Measurements from ENCODE around the gene HPN. TPM values are rescaled to one million over a fixed set of nuclear protein-coding genes. Genes with fewer than 3 reads are reported as not detected.

HPN gene
- total RNA-seq, 2 experiments from 2014 or later, result not detected

DNA sequence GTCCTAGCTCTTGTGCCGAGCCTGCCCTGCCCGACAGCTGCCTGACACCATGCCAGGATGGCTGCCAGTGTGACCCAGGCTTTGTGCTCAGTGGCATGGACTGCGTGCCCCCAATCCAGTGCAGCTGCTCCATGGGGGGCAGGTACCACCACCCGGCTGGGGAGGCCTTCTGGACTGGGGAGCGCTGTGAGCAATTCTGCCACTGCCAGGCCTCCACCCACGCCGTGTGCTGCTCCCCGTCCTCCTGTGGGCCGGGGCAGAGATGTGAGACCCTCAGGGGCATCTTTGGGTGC, 64.7 kb downstream of the HPN start:
- ATAC-seq (ENCODE audit: poor library complexity) (no peak), DNase-seq (no peak)
- ChIA-PET POLR2A (no interaction called here), CTCF (no interaction called here)
- Histone ChIP-seq H3K9me3 (ENCODE audit: control insufficient read depth in 1 of 2, insufficient read depth in 1 of 2, low read length in 2 of 2) (peaks cover 0 to 15% of the 10 kb centered on the region in 2 experiments), H3K27ac (ENCODE audit: low read depth in 1 of 2, low read length in 2 of 2) (no peak overlapping the region), H3K4me3 (ENCODE audit: low read length) (no peak overlapping the region), H3K36me3 (ENCODE audit: insufficient read depth, low read length) (no peaks in the 10 kb centered on the region), H3K27me3 (ENCODE audit: control insufficient read depth in 1 of 2, insufficient read depth in 2 of 2, low read length in 2 of 2) (peaks cover 0 to 2% of the 10 kb centered on the region in 2 experiments), H3K4me1 (ENCODE audit: insufficient read depth, low read length) (no peaks in the 10 kb centered on the region)
- TF ChIP-seq, protein P1, sequence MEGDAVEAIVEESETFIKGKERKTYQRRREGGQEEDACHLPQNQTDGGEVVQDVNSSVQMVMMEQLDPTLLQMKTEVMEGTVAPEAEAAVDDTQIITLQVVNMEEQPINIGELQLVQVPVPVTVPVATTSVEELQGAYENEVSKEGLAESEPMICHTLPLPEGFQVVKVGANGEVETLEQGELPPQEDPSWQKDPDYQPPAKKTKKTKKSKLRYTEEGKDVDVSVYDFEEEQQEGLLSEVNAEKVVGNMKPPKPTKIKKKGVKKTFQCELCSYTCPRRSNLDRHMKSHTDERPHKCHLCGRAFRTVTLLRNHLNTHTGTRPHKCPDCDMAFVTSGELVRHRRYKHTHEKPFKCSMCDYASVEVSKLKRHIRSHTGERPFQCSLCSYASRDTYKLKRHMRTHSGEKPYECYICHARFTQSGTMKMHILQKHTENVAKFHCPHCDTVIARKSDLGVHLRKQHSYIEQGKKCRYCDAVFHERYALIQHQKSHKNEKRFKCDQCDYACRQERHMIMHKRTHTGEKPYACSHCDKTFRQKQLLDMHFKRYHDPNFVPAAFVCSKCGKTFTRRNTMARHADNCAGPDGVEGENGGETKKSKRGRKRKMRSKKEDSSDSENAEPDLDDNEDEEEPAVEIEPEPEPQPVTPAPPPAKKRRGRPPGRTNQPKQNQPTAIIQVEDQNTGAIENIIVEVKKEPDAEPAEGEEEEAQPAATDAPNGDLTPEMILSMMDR (IDR thresholded peaks at IDR 0.05), result no peak
- no peaks in the 10 kb centered on the region for H3K36me3 Mint-ChIP-seq (ENCODE audit: low read depth)
- no peaks in the 10 kb centered on the region for H3K9me3 Mint-ChIP-seq
- no peak overlapping the region for H3K27ac Mint-ChIP-seq
- no peak overlapping the region for H3K4me3 Mint-ChIP-seq
- H3K27me3 Mint-ChIP-seq, result no peaks in the 10 kb centered on the region
- intact Hi-C loops (cut with DNase I, micrococcal nuclease), result no loop called here
- H3K4me1 Mint-ChIP-seq (ENCODE audit: low read depth), result no peaks in the 10 kb centered on the region

DNA sequence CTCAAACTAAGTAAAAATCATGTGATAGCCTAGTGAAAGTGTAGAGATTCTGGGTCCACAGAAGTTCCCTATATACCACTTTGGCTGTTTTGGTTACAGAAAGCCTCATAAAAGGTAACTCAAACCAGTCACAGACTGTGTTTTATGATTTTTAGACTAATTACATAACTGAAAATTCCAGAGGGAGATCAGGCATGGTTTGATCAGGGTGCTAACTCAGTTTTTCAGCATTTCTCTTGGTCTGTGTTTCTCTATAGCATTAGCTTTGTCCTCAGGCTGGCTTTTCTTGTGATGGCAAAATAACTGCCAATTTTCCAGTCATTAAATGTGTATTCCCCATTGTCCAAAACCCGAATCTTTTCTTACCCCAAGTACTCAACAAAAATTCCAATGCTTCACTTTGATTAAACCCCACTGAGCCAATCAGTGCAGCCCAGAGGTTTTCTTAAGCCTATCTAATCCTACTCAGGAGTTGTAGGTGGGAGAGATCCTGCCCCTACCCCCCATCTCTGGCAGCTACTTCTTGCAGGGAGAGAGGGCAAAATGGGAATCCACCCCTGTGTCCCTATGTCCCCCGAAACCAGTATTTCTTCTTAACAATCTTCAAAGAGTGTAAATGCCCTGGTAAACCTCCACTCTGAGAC, 65.5 kb downstream of the HPN start:
- Histone ChIP-seq H3K4me1 (ENCODE audit: insufficient read depth, low read length) (no peaks in the 10 kb centered on the region), H3K27me3 (ENCODE audit: control insufficient read depth in 1 of 2, insufficient read depth in 2 of 2, low read length in 2 of 2) (peaks cover 0 to 2% of the 10 kb centered on the region in 2 experiments), H3K4me3 (ENCODE audit: low read length) (no peak overlapping the region), H3K27ac (ENCODE audit: low read depth in 1 of 2, low read length in 2 of 2) (no peak overlapping the region), H3K9me3 (ENCODE audit: control insufficient read depth in 1 of 2, insufficient read depth in 1 of 2, low read length in 2 of 2) (peaks cover 0 to 15% of the 10 kb centered on the region in 2 experiments), H3K36me3 (ENCODE audit: insufficient read depth, low read length) (no peaks in the 10 kb centered on the region)
- POLR2A ChIA-PET, result no interaction called here
- H3K4me3 Mint-ChIP-seq, result no peak overlapping the region
- H3K9me3 Mint-ChIP-seq, result no peaks in the 10 kb centered on the region
- H3K4me1 Mint-ChIP-seq (ENCODE audit: low read depth), result no peaks in the 10 kb centered on the region
- intact Hi-C loops (cut with DNase I, micrococcal nuclease), result no loop called here
- ATAC-seq (ENCODE audit: poor library complexity), result no peak
- CTCF ChIA-PET, result no interaction called here
- H3K27me3 Mint-ChIP-seq, result no peaks in the 10 kb centered on the region
- TF ChIP-seq, protein P1 (IDR thresholded peaks at IDR 0.05), result no peak
- DNase-seq, result no peak
- H3K27ac Mint-ChIP-seq, result no peak overlapping the region
- no peaks in the 10 kb centered on the region for H3K36me3 Mint-ChIP-seq (ENCODE audit: low read depth)

DNA sequence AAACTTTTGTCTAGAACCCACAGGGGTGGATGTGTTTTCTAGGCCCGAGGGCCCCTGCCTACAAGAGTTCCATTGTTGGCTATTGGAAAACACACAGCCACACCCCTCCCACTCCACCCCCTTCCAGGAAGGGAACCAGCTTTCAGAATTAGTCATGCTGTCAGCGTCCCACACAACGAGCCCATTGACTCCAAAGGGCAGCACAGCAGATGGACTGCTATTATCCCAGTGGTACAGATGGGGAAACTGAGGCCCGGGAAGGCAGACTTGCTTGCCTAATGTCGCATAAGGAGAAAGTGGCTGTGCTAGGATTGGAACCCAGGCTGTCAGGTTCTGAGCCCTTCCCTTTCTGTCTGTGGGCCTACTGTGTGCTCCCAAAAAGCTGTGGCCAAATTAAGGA, 66.0 kb downstream of the HPN start:
- intact Hi-C loops (cut with DNase I, micrococcal nuclease), result no loop called here
- DNase-seq, result no peak
- TF ChIP-seq, protein P1 (IDR thresholded peaks at IDR 0.05), result no peak
- Mint-ChIP-seq H3K27ac (no peak overlapping the region), H3K27me3 (no peaks in the 10 kb centered on the region), H3K4me1 (ENCODE audit: low read depth) (no peaks in the 10 kb centered on the region), H3K4me3 (no peak overlapping the region), H3K36me3 (ENCODE audit: low read depth) (no peaks in the 10 kb centered on the region), H3K9me3 (no peaks in the 10 kb centered on the region)
- no peaks in the 10 kb centered on the region for H3K4me1 ChIP-seq (ENCODE audit: insufficient read depth, low read length)
- ChIA-PET CTCF (no interaction called here), POLR2A (no interaction called here)
- no peak overlapping the region for H3K27ac ChIP-seq (ENCODE audit: low read depth in 1 of 2, low read length in 2 of 2)
- H3K9me3 ChIP-seq (ENCODE audit: control insufficient read depth in 1 of 2, insufficient read depth in 1 of 2, low read length in 2 of 2), result peaks cover 0 to 15% of the 10 kb centered on the region in 2 experiments
- no peak overlapping the region for H3K4me3 ChIP-seq (ENCODE audit: low read length)
- no peaks in the 10 kb centered on the region for H3K36me3 ChIP-seq (ENCODE audit: insufficient read depth, low read length)
- ATAC-seq (ENCODE audit: poor library complexity), result no peak
- peaks cover 0 to 2% of the 10 kb centered on the region in 2 experiments for H3K27me3 ChIP-seq (ENCODE audit: control insufficient read depth in 1 of 2, insufficient read depth in 2 of 2, low read length in 2 of 2)
